ENCODE results near the gene CCDC116. TPM values are rescaled to one million over a fixed set of nuclear protein-coding genes. Genes with fewer than 3 reads are reported as not detected.
"Not testable (repeated sequence)": the region's sequence is repeated elsewhere in the genome, so short reads cannot be mapped to it uniquely, and the experiment has no call there.

CCDC116 gene
- total RNA-seq, 4 donors from 2014 or later, result 1.0 TPM; not detected in 2

- Histone ChIP-seq H3K27ac (no peak overlapping the region), H3K4me3 (no peak overlapping the region), H3K27me3 (no peaks in the 10 kb centered on the region), H3K4me1 (peaks cover 18% of the 10 kb centered on the region), H3K36me3 (peaks cover 6% of the 10 kb centered on the region), H3K9me3 (no peaks in the 10 kb centered on the region)
- TF ChIP-seq CTCF (IDR thresholded peaks at IDR 0.05), result no peak
- TF ChIP-seq POLR2A (IDR thresholded peaks at IDR 0.05), result no peak
- TF ChIP-seq EP300 (IDR thresholded peaks at IDR 0.05), result no peak
- no peak for TF ChIP-seq POLR2AphosphoS5 (IDR thresholded peaks at IDR 0.05)
- DNase-seq (ENCODE audit: low spot score in 2 of 2), result no peak
- 91% methylated on average over 21 of the region's 22 CpGs for WGBS
Observed at GRCh38 chr22:21643533-21644357, 11.2 kb downstream of the CCDC116 start.

- H3K27ac ChIP-seq; H3K27me3 ChIP-seq; H3K36me3 ChIP-seq; H3K9me3 ChIP-seq; H3K4me3 ChIP-seq; DNase-seq (ENCODE audit: low spot score in 2 of 2): not testable (repeated sequence)
- peaks cover 18% of the 10 kb centered on the region for H3K4me1 ChIP-seq
- WGBS, result 93% methylated on average over 6 of the region's 6 CpGs
Observed at GRCh38 chr22:21645513-21645912, 13.0 kb downstream of the CCDC116 start.

- Histone ChIP-seq H3K9me3 (no peaks in the 10 kb centered on the region), H3K36me3 (peaks cover 6% of the 10 kb centered on the region), H3K4me1 (peaks cover 23% of the 10 kb centered on the region), H3K27ac (no peak overlapping the region), H3K4me3 (no peak overlapping the region), H3K27me3 (no peaks in the 10 kb centered on the region)
- no peak for TF ChIP-seq POLR2AphosphoS5 (IDR thresholded peaks at IDR 0.05)
- no peak for TF ChIP-seq EP300 (IDR thresholded peaks at IDR 0.05)
- TF ChIP-seq CTCF (IDR thresholded peaks at IDR 0.05), result peak; percentile 81 to 87
- TF ChIP-seq POLR2A (IDR thresholded peaks at IDR 0.05), result no peak
- no peak for DNase-seq (ENCODE audit: low spot score in 2 of 2)
- WGBS, result 44% methylated on average over 13 of the region's 14 CpGs
Observed at GRCh38 chr22:21646608-21647590, 14.3 kb downstream of the CCDC116 start.

- TF ChIP-seq POLR2AphosphoS5 (IDR thresholded peaks at IDR 0.05) (no peak), CTCF (IDR thresholded peaks at IDR 0.05) (no peak), EP300 (IDR thresholded peaks at IDR 0.05) (no peak), POLR2A (IDR thresholded peaks at IDR 0.05) (no peak)
- Histone ChIP-seq H3K27ac (no peak overlapping the region), H3K9me3 (no peaks in the 10 kb centered on the region), H3K36me3 (peaks cover 1% of the 10 kb centered on the region), H3K4me3 (no peak overlapping the region), H3K4me1 (peaks cover 21% of the 10 kb centered on the region), H3K27me3 (no peaks in the 10 kb centered on the region)
- no peak for DNase-seq (ENCODE audit: low spot score in 2 of 2)
- WGBS, result 93% methylated on average over 7 of the region's 7 CpGs
Observed at GRCh38 chr22:21650280-21650679, 17.7 kb downstream of the CCDC116 start.

GRCh38 chr22:21650823-21651520 is 18.4 kb downstream of the CCDC116 start:
- Histone ChIP-seq H3K27me3 (no peaks in the 10 kb centered on the region), H3K4me3 (peak overlapping the region; percentile 57), H3K4me1 (peaks cover 21% of the 10 kb centered on the region), H3K27ac (no peak overlapping the region), H3K9me3 (no peaks in the 10 kb centered on the region), H3K36me3 (no peaks in the 10 kb centered on the region)
- TF ChIP-seq CTCF (IDR thresholded peaks at IDR 0.05), result no peak
- 17% methylated on average over 6 of the region's 6 CpGs for WGBS
- DNase-seq (ENCODE audit: low spot score in 2 of 2), result no peak
